HCT116 (cell line): ENCODE results near the gene CNBD2. TPM values are rescaled to one million over a fixed set of nuclear protein-coding genes. Genes with fewer than 3 reads are reported as not detected.

Experiments used
- ATAC-seq: fragments of 200-7000 bp; cut with Tn5 transposase; 2 replicates; pipeline ENCODE4 v1.9.1; 2020; ENCODE audit warnings: mild to moderate bottlenecking, moderate library complexity
- BruUV-seq: library from RNA; stranded (reverse); fragments of 400-500 nt; replicated peaks from 2 replicates; lab custom pipeline; 2021; lab: Mats Ljungman, UMichigan
- CTCF ChIA-PET: fragments of 300-600 bp; sonication (Branson Sonifier 250); formaldehyde crosslinking; loops from one replicate; lab custom pipeline; 2021; ENCODE audit warnings: antibody characterized with exemption; lab: Charles Lee
- POLR2A ChIA-PET: fragments of 300-600, 350-600 bp; sonication (Branson Sonifier 250); formaldehyde crosslinking; loops from one replicate; lab custom pipeline; 2021; ENCODE audit warnings: antibody characterized with exemption; lab: Charles Lee
- RAD21 ChIA-PET, 2 experiments: fragments of 300-600 bp; sonication (Branson Sonifier 250); formaldehyde crosslinking; loops; one replicate each; lab custom pipeline; 2023; ENCODE audit warnings: low total read pairs in 2 of 2; ENCODE audit not compliant: uncharacterized antibody in 2 of 2, unreplicated experiment in 2 of 2, low non-redundant PET in 1 of 2; lab: Charles Lee
- DNase-seq: peaks from one replicate; pipeline ENCODE4 v3.0.0-alpha.2; 2010; ENCODE audit warnings: low read depth, low spot score
- H2AFZ ChIP-seq: fragments of 200-600 bp; shearing (Covaris generic), sonication (generic); 2 replicates; pipeline ENCODE4 v1.6.1; 2017; ENCODE audit warnings: low read depth, mixed run types, mixed read lengths, antibody characterized with exemption, low read length; ENCODE audit not compliant: poor library complexity, severe bottlenecking
- H3K27ac ChIP-seq: 2 replicates; pipeline ENCODE4 v1.5.1; 2012; ENCODE audit warnings: low read depth, low read length
- H3K27me3 ChIP-seq: fragments of 200-600 bp; sonication (generic); 2 replicates; pipeline ENCODE4 v1.6.1; 2016; ENCODE audit warnings: mixed run types, low read length, mixed read lengths; ENCODE audit not compliant: insufficient read depth
- H3K36me3 ChIP-seq, 2 experiments: fragments of 200-500 bp in 1 of 2; fragments of 200-600 bp in 1 of 2; sonication (Bioruptor generic) in 1 of 2; sonication (generic) in 1 of 2; 2 replicates each; pipeline versions ENCODE4 v1.5.1 to v1.6.1; 2014 to 2016; ENCODE audit warnings: low read length in 2 of 2, inconsistent platforms in 1 of 2, mixed read lengths in 1 of 2, mixed run types in 1 of 2; ENCODE audit not compliant: insufficient read depth in 2 of 2, control insufficient read depth in 1 of 2
- H3K4me1 ChIP-seq, 2 experiments: fragments of 200-600 bp in 1 of 2; sonication (generic) in 1 of 2; 2 replicates each; pipeline versions ENCODE4 v1.5.1 to v1.6.1; 2012 to 2017; ENCODE audit warnings: low read length in 2 of 2, inconsistent platforms in 1 of 2, mild to moderate bottlenecking in 1 of 2, mixed read lengths in 1 of 2, mixed run types in 1 of 2, moderate library complexity in 1 of 2; ENCODE audit not compliant: insufficient read depth in 2 of 2, control insufficient read depth in 1 of 2
- H3K4me2 ChIP-seq: fragments of 200-600 bp; sonication (generic); 2 replicates; pipeline ENCODE4 v1.6.1; 2017; ENCODE audit warnings: mixed run types, low read length, mixed read lengths
- H3K4me3 ChIP-seq, 2 experiments: fragments of 200-600 bp in 1 of 2; sonication (generic) in 1 of 2; replicated peaks in 1 of 2; 2 replicates each; pipeline ENCODE4 v1.5.1; 2011 to 2016; ENCODE audit warnings: low read length in 2 of 2, control low read depth in 1 of 2, low read depth in 1 of 2, mild to moderate bottlenecking in 1 of 2, mixed read lengths in 1 of 2, mixed run types in 1 of 2
- H3K79me2 ChIP-seq: fragments of 200-600 bp; sonication (generic); 2 replicates; pipeline ENCODE4 v1.6.1; 2017; ENCODE audit warnings: mild to moderate bottlenecking, mixed run types, low read length, moderate library complexity, mixed read lengths; ENCODE audit not compliant: insufficient read depth
- H3K9ac ChIP-seq: fragments of 200-600 bp; sonication (generic); 2 replicates; pipeline ENCODE4 v1.6.1; 2016; ENCODE audit warnings: low read length, mixed read lengths
- H3K9me2 ChIP-seq: fragments of 200-600 bp; sonication (generic), shearing (Covaris generic); 2 replicates; pipeline ENCODE4 v1.6.1; 2017; ENCODE audit warnings: mixed run types, mild to moderate bottlenecking, moderate library complexity; ENCODE audit not compliant: insufficient read depth
- H3K9me3 ChIP-seq, 2 experiments: fragments of 200-500 bp in 1 of 2; fragments of 200-600 bp in 1 of 2; sonication (Bioruptor generic) in 1 of 2; sonication (generic) in 1 of 2; 2 replicates each; pipeline ENCODE4 v1.6.1; 2014 to 2017; ENCODE audit warnings: low read length in 2 of 2, mixed read lengths in 2 of 2, inconsistent platforms in 1 of 2, low read depth in 1 of 2, mild to moderate bottlenecking in 1 of 2, mixed run types in 1 of 2, moderate library complexity in 1 of 2; ENCODE audit not compliant: control insufficient read depth in 1 of 2, insufficient read depth in 1 of 2
- H4K20me1 ChIP-seq: fragments of 200-600 bp; sonication (generic), shearing (Covaris generic); 2 replicates; pipeline ENCODE4 v1.6.1; 2017; ENCODE audit warnings: mixed run types, mild to moderate bottlenecking, moderate library complexity; ENCODE audit not compliant: insufficient read depth
- EZH2 ChIP-seq: fragments of 200-600 bp; sonication (generic); IDR thresholded peaks from 2 replicates; pipeline ENCODE4 v1.6.1; 2017; ENCODE audit warnings: antibody characterized with exemption, mixed run types
- EZH2phosphoT487 ChIP-seq: fragments of 200-600 bp; IDR thresholded peaks from 2 replicates; pipeline ENCODE4 v1.6.1; 2018; ENCODE audit warnings: antibody characterized with exemption, borderline replicate concordance
- FOSL1 ChIP-seq: IDR thresholded peaks from 2 replicates; pipeline ENCODE4 v1.6.1; 2012; ENCODE audit warnings: low read depth
- JUND ChIP-seq: IDR thresholded peaks from 2 replicates; pipeline ENCODE4 v1.6.1; 2012
- POLR2AphosphoS5 ChIP-seq: IDR thresholded peaks from 2 replicates; pipeline ENCODE4 v1.6.1; 2011; ENCODE audit warnings: mild to moderate bottlenecking, low read depth, low read length, moderate library complexity
- RAD21 ChIP-seq: IDR thresholded peaks from 2 replicates; pipeline ENCODE4 v1.6.1; 2012; ENCODE audit warnings: low read depth, mild to moderate bottlenecking
- SIN3A ChIP-seq: IDR thresholded peaks from 2 replicates; pipeline ENCODE4 v1.6.1; 2012; ENCODE audit warnings: low read depth
- SP1 ChIP-seq: IDR thresholded peaks from 2 replicates; pipeline ENCODE4 v1.6.1; 2012; ENCODE audit warnings: low read depth
- SRF ChIP-seq: IDR thresholded peaks from 2 replicates; pipeline ENCODE4 v1.6.1; 2012; ENCODE audit warnings: low read depth
- YY1 ChIP-seq: IDR thresholded peaks from 2 replicates; pipeline ENCODE4 v1.6.1; 2011; ENCODE audit warnings: low read length, low read depth, moderate library complexity, mild to moderate bottlenecking; ENCODE audit not compliant: insufficient replicate concordance; ENCODE audit errors: extremely low read depth
- intact Hi-C: fragments of 100-400 bp; cut with micrococcal nuclease; formaldehyde crosslinking; loops from 2 replicates; pipeline ENCODE4 v1.10.0; 2022
- total RNA-seq: library from RNA; stranded (reverse); gene quantifications from one replicate; pipeline ENCODE4 v1.2.1, GENCODE V29; 2021; ENCODE audit not compliant: unreplicated experiment
- TF ChIP-seq, protein P1 (sequence below), 3 experiments: fragments of 200-600 bp in 1 of 3; sonication (generic) in 1 of 3; IDR thresholded peaks in 2 of 3; conservative IDR thresholded peaks in 1 of 3; 2 replicates each; pipeline ENCODE4 v1.5.1; 2012 to 2017; ENCODE audit warnings: low read depth in 2 of 3, low read length in 2 of 3, antibody characterized with exemption in 1 of 3, borderline replicate concordance in 1 of 3, control low read depth in 1 of 3, mild to moderate bottlenecking in 1 of 3, mixed read lengths in 1 of 3, mixed run types in 1 of 3, moderate library complexity in 1 of 3; ENCODE audit not compliant: insufficient read depth in 1 of 3
- TF ChIP-seq, protein P2 (sequence below): IDR thresholded peaks from 2 replicates; pipeline ENCODE4 v1.6.1; 2012

CNBD2 gene
- total RNA-seq, 1 experiment from 2014 or later: 3.1 TPM

- TSS peak; percentile 67 for BruUV-seq
- Histone ChIP-seq H3K9ac (peak overlapping the region; percentile 46; the same call in 1 of the 2 replicates), H3K27ac (peak overlapping the region; percentile 20; the same call in 1 of the 2 replicates), H3K79me2 (no peaks in the 10 kb centered on the region), H3K27me3 (no peaks in the 10 kb centered on the region), H3K4me1 (peaks cover 10 to 25% of the 10 kb centered on the region in 2 experiments; a peak in 3 of 4 replicates), H3K4me3 (peak overlapping the region; percentile 52 to 63), H3K4me2 (peak overlapping the region; percentile 97), H3K9me3 (no peaks in the 10 kb centered on the region), H4K20me1 (no peaks in the 10 kb centered on the region), H3K9me2 (no peaks in the 10 kb centered on the region), H2AFZ (peak overlapping the region; percentile 63), H3K36me3 (no peaks in the 10 kb centered on the region)
- ChIA-PET RAD21 (interaction anchor here in 1 of 2 experiments (0.6 kb wide), 1 partner anchor 23 kb away, joined by 4 read pairs; no protein-coding TSS in a partner anchor), POLR2A (interaction anchor here (0.9 to 1.3 kb wide), 2 partner anchors 13 to 15 kb away, joined by 3 read pairs; no protein-coding TSS in a partner anchor), CTCF (interaction anchor here (1.1 kb wide), 1 partner anchor 74 kb away, joined by 3 read pairs; no protein-coding TSS in a partner anchor)
- no peak for DNase-seq
- intact Hi-C loops: no loop called here
- peak; percentile 98 for ATAC-seq
- peak; percentile 77 for TF ChIP-seq POLR2AphosphoS5
- TF ChIP-seq, protein P1, sequence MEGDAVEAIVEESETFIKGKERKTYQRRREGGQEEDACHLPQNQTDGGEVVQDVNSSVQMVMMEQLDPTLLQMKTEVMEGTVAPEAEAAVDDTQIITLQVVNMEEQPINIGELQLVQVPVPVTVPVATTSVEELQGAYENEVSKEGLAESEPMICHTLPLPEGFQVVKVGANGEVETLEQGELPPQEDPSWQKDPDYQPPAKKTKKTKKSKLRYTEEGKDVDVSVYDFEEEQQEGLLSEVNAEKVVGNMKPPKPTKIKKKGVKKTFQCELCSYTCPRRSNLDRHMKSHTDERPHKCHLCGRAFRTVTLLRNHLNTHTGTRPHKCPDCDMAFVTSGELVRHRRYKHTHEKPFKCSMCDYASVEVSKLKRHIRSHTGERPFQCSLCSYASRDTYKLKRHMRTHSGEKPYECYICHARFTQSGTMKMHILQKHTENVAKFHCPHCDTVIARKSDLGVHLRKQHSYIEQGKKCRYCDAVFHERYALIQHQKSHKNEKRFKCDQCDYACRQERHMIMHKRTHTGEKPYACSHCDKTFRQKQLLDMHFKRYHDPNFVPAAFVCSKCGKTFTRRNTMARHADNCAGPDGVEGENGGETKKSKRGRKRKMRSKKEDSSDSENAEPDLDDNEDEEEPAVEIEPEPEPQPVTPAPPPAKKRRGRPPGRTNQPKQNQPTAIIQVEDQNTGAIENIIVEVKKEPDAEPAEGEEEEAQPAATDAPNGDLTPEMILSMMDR (IDR thresholded peaks at IDR 0.05 in 2 of 3, conservative IDR thresholded peaks at IDR 0.05 in 1 of 3; ENCODE audit: borderline replicate concordance in 1 of 3, insufficient read depth in 1 of 3, low read depth in 2 of 3, low read length in 2 of 3): no peak
Observed at GRCh38 chr20:36064658-36065426, 96.5 kb downstream of the CNBD2 start.

DNA sequence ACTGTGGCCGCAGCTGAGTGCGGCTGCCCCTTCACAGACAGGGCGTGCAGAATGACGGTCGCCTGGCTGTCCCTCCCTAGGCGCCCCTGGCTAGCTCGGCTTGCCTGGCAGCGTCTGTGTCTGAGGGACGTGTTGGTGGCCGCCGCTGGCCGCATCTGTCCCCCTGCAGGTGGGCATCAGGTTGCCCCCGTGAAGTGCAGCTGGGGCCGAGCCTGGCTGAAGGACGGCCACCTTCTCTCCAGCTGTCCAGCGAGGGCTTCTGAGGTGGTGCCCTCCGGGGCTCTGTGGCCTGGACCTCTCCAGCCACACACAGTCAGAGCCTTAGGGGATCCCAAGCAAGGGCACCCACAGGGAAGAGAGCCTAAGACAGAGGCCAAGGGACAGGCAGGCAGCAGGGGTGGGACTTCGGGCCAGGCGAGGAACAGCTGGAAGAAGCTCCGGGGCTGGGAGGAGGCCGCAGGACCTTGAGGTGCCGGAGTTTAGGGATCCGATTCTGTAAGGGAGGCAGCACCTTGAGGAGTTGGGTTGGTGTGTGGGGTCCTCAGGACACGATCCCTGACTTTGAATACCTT, 97.1 kb downstream of the CNBD2 start:
- ChIA-PET CTCF (interaction anchor here (1.1 kb wide), 1 partner anchor 73 kb away, joined by 3 read pairs; no protein-coding TSS in a partner anchor), POLR2A (interaction anchor here (1.3 kb wide), 1 partner anchor 14 kb away, joined by 3 read pairs; no protein-coding TSS in a partner anchor), RAD21 (no interaction called here)
- Histone ChIP-seq H3K9ac (no peak overlapping the region), H3K27ac (peak overlapping the region; percentile 20; the same call in 1 of the 2 replicates), H3K9me3 (no peaks in the 10 kb centered on the region), H3K4me1 (peaks cover 10 to 25% of the 10 kb centered on the region in 2 experiments; a peak in 3 of 4 replicates), H3K27me3 (no peaks in the 10 kb centered on the region), H3K36me3 (no peaks in the 10 kb centered on the region), H3K9me2 (no peaks in the 10 kb centered on the region), H4K20me1 (no peaks in the 10 kb centered on the region), H2AFZ (no peak overlapping the region), H3K4me2 (peak overlapping the region; percentile 97), H3K4me3 (peak overlapping the region; percentile 52 to 63; a peak in 3 of 4 replicates), H3K79me2 (no peaks in the 10 kb centered on the region)
- DNase-seq (no peak), ATAC-seq (no peak)
- intact Hi-C loops: no loop called here
- no TSS peak for BruUV-seq
- no peak for TF ChIP-seq SIN3A
- no peak for TF ChIP-seq POLR2AphosphoS5
- no peak for TF ChIP-seq JUND
- no peak for TF ChIP-seq FOSL1
- TF ChIP-seq, protein P2, sequence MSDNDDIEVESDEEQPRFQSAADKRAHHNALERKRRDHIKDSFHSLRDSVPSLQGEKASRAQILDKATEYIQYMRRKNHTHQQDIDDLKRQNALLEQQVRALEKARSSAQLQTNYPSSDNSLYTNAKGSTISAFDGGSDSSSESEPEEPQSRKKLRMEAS: no peak
- no peak for TF ChIP-seq SRF
- TF ChIP-seq SP1: no peak
- no peak for TF ChIP-seq EZH2phosphoT487
- TF ChIP-seq EZH2: no peak
- TF ChIP-seq YY1: no peak
- TF ChIP-seq RAD21: no peak
- TF ChIP-seq, protein P1 (IDR thresholded peaks at IDR 0.05 in 2 of 3, conservative IDR thresholded peaks at IDR 0.05 in 1 of 3; ENCODE audit: borderline replicate concordance in 1 of 3, insufficient read depth in 1 of 3, low read depth in 2 of 3, low read length in 2 of 3): no peak
